ENCODE measurements around the gene SHISA7. TPM values are rescaled to one million over a fixed set of nuclear protein-coding genes. Genes with fewer than 3 reads are reported as not detected.
"Not testable (repeated sequence)": the region's sequence is repeated elsewhere in the genome, so short reads cannot be mapped to it uniquely, and the experiment has no call there.

The SHISA7 gene
- total RNA-seq, 1 donor from 2014 or later = not detected

GRCh38 chr19:55406826-55407549 is 36.1 kb downstream of the SHISA7 start:
- peak overlapping the region; percentile 86 for H3K4me3 Mint-ChIP-seq (ENCODE audit: unreplicated experiment)
- H3K36me3 Mint-ChIP-seq (ENCODE audit: low read depth) = peaks cover 32% of the 10 kb centered on the region

GRCh38 chr19:55406091-55406825 is 36.8 kb downstream of the SHISA7 start:
- peak overlapping the region; percentile 86 for H3K4me3 Mint-ChIP-seq (ENCODE audit: unreplicated experiment)
- peaks cover 35% of the 10 kb centered on the region for H3K36me3 Mint-ChIP-seq (ENCODE audit: low read depth)
- TF ChIP-seq CTCF (IDR thresholded peaks at IDR 0.05) = no peak
- peaks cover 29% of the 10 kb centered on the region for H3K4me1 Mint-ChIP-seq (ENCODE audit: low read depth)
- no peak for DNase-seq (ENCODE audit: low spot score)
- no peaks in the 10 kb centered on the region for H3K27me3 Mint-ChIP-seq (ENCODE audit: low read depth)
- peak overlapping the region; percentile 76 for H3K27ac Mint-ChIP-seq (ENCODE audit: unreplicated experiment)
- peaks cover 9% of the 10 kb centered on the region for H3K9me3 Mint-ChIP-seq (ENCODE audit: low read depth)

More at GRCh38 chr19:55406826-55407549, 36.1 kb downstream of the SHISA7 start:
- Mint-ChIP-seq H3K27me3 (ENCODE audit: low read depth) (no peaks in the 10 kb centered on the region), H3K4me1 (ENCODE audit: low read depth) (peaks cover 29% of the 10 kb centered on the region), H3K9me3 (ENCODE audit: low read depth) (peaks cover 9% of the 10 kb centered on the region), H3K27ac (ENCODE audit: unreplicated experiment) (peak overlapping the region; percentile 76)
- DNase-seq (ENCODE audit: low spot score) = no peak
- no peak for TF ChIP-seq CTCF (IDR thresholded peaks at IDR 0.05)

DNA sequence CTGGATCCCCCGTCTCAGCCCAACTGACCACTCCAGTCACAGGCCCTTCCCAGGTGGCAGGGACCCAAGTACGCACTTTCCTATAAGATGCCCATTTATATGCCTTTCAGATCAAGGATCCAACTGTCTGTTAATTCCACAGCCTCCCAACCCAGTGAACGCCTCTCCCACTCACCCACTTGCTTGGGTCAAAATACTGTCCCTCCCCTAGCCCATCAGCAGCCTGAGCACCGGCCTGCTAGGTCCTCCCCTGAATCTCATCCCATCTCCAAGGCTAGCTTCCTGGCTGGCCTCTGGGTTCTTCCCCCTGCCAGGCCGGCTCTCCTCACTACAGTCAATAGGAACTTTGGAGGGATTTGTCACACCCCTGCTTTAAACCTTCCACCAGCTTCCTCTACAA is 37.5 kb downstream of the SHISA7 start:
- DNase-seq (ENCODE audit: low spot score) = no peak
- Mint-ChIP-seq H3K4me3 (ENCODE audit: unreplicated experiment) (peak overlapping the region; percentile 86), H3K4me1 (ENCODE audit: low read depth) (peaks cover 29% of the 10 kb centered on the region), H3K27ac (ENCODE audit: unreplicated experiment) (peak overlapping the region; percentile 75), H3K9me3 (ENCODE audit: low read depth) (peaks cover 9% of the 10 kb centered on the region), H3K36me3 (ENCODE audit: low read depth) (peaks cover 37% of the 10 kb centered on the region), H3K27me3 (ENCODE audit: low read depth) (no peaks in the 10 kb centered on the region)
- TF ChIP-seq CTCF (IDR thresholded peaks at IDR 0.05) = no peak

GRCh38 chr19:55402509-55402908 is 40.6 kb downstream of the SHISA7 start:
- H3K36me3 Mint-ChIP-seq (ENCODE audit: low read depth) = peaks cover 39% of the 10 kb centered on the region
- no peak for TF ChIP-seq CTCF (IDR thresholded peaks at IDR 0.05)
- no peaks in the 10 kb centered on the region for H3K27me3 Mint-ChIP-seq (ENCODE audit: low read depth)
- no peak overlapping the region for H3K4me3 Mint-ChIP-seq (ENCODE audit: unreplicated experiment)
- peaks cover 25% of the 10 kb centered on the region for H3K4me1 Mint-ChIP-seq (ENCODE audit: low read depth)
- DNase-seq (ENCODE audit: low spot score) = no peak
- H3K9me3 Mint-ChIP-seq (ENCODE audit: low read depth) = no peaks in the 10 kb centered on the region
- no peak overlapping the region for H3K27ac Mint-ChIP-seq (ENCODE audit: unreplicated experiment)

DNA sequence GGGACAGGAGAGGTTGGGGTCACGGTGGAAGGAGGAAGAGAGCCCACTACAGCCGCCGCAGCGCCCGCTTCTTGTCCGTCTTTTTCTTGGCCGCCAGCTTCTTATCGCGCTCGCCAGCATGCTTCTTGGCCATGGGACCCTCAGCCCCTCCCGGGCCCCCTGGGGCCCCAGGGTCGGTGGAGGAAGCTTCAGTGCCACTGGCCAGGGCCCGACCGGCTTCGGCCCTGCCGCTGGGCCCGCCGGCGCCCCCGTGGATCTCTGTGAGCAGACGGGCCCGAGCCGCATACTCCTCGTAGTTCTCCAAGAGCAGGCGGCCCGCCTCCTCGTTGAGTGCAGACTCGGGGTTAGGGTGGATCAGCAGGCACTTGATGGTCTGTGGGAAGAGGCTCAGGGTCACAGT is 41.7 kb downstream of the SHISA7 start:
- not testable (repeated sequence) for DNase-seq (ENCODE audit: low spot score); H3K9me3 Mint-ChIP-seq (ENCODE audit: low read depth); H3K27ac Mint-ChIP-seq (ENCODE audit: unreplicated experiment); H3K27me3 Mint-ChIP-seq (ENCODE audit: low read depth); H3K4me3 Mint-ChIP-seq (ENCODE audit: unreplicated experiment)
- Mint-ChIP-seq H3K4me1 (ENCODE audit: low read depth) (peaks cover 18% of the 10 kb centered on the region), H3K36me3 (ENCODE audit: low read depth) (peaks cover 36% of the 10 kb centered on the region)
